H1 (cell line): ENCODE data around the gene CCR3. TPM values are rescaled to one million over a fixed set of nuclear protein-coding genes. Genes with fewer than 3 reads are reported as not detected.

Experiments
- EP300 ChIP-seq, 2 experiments: IDR thresholded peaks; 1 replicate in 1 of 2; 2 replicates in 1 of 2; pipeline ENCODE4 v1.6.1; 2011 to 2012; ENCODE audit warnings: low read depth in 2 of 2, low read length in 2 of 2, mild to moderate bottlenecking in 2 of 2, borderline replicate concordance in 1 of 2, inconsistent platforms in 1 of 2, moderate library complexity in 1 of 2
- JUN ChIP-seq: IDR thresholded peaks from 2 replicates; pipeline ENCODE4 v1.6.1; 2011; ENCODE audit warnings: low read depth, mild to moderate bottlenecking, improper control_type of control experiment, low read length
- KDM1A ChIP-seq: fragments of 200-600, 300-600 bp; sonication (generic); IDR thresholded peaks from 2 replicates; pipeline ENCODE4 v1.7.1; 2016; ENCODE audit warnings: mild to moderate bottlenecking, low read length, borderline replicate concordance
- KDM5A ChIP-seq: fragments of 200-600 bp; IDR thresholded peaks from 2 replicates; pipeline ENCODE4 v1.7.1; 2012; ENCODE audit warnings: mild to moderate bottlenecking, low read length, inconsistent platforms, mixed read lengths
- RNF2 ChIP-seq: fragments of 200-900, 300-1000 bp; sonication (generic); IDR thresholded peaks from 2 replicates; pipeline ENCODE4 v1.7.1; 2016; ENCODE audit warnings: borderline replicate concordance, low read depth, mild to moderate bottlenecking, antibody characterized with exemption, low read length; ENCODE audit not compliant: poor library complexity, severe bottlenecking; ENCODE audit errors: missing control alignments
- polyA plus RNA-seq, 7 experiments: library from polyadenylated mRNA; depleted of rRNA in 3 of 7; stranded (reverse) in 5 of 7; unstranded in 2 of 7; fragments of >200 nt in 5 of 7; fragments of 200-250 nt in 2 of 7; gene quantifications; 1 replicate in 5 of 7; 2 replicates in 1 of 7; 4 replicates in 1 of 7; pipeline versions ENCODE4 v1.2.1 to v1.2.3, GENCODE V29; 2011 to 2013; ENCODE audit warnings: missing spikeins in 2 of 7, mixed read lengths in 2 of 7
- total RNA-seq: library from RNA; stranded (reverse); fragmentation: NEBNext Ultra II Directional; extraction: Animal tissue kit (Norgen Biotek cat#: 25700); gene quantifications from 2 replicates; pipeline ENCODE4 v1.2.1, GENCODE V29; 2021
- TF ChIP-seq, protein P1 (sequence below), 3 experiments: IDR thresholded peaks; 1 replicate in 2 of 3; 2 replicates in 1 of 3; pipeline versions ENCODE4 v1.5.1 to v1.6.1; 2011; ENCODE audit warnings: low read length in 3 of 3, mild to moderate bottlenecking in 3 of 3, inconsistent platforms in 2 of 3, low read depth in 1 of 3, moderate library complexity in 1 of 3; ENCODE audit not compliant: insufficient read depth in 1 of 3; ENCODE audit errors: control extremely low read depth in 1 of 3

The CCR3 gene
- total and polyA plus RNA-seq, 2 of the 8 experiments (the other 6 are each of a cell fraction or from before 2014, with no cell fraction given) = not detected

GRCh38 chr3:46222435-46223161, 19.7 kb upstream of the CCR3 start (continued):
- TF ChIP-seq JUN (no peak), EP300 (IDR thresholded peaks at IDR 0.05; ENCODE audit: borderline replicate concordance in 1 of 2, low read depth in 2 of 2, low read length in 2 of 2) (no peak), KDM1A (no peak), RNF2 (no peak), KDM5A (no peak)
- TF ChIP-seq, protein P1, sequence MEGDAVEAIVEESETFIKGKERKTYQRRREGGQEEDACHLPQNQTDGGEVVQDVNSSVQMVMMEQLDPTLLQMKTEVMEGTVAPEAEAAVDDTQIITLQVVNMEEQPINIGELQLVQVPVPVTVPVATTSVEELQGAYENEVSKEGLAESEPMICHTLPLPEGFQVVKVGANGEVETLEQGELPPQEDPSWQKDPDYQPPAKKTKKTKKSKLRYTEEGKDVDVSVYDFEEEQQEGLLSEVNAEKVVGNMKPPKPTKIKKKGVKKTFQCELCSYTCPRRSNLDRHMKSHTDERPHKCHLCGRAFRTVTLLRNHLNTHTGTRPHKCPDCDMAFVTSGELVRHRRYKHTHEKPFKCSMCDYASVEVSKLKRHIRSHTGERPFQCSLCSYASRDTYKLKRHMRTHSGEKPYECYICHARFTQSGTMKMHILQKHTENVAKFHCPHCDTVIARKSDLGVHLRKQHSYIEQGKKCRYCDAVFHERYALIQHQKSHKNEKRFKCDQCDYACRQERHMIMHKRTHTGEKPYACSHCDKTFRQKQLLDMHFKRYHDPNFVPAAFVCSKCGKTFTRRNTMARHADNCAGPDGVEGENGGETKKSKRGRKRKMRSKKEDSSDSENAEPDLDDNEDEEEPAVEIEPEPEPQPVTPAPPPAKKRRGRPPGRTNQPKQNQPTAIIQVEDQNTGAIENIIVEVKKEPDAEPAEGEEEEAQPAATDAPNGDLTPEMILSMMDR (IDR thresholded peaks at IDR 0.05; ENCODE audit: control extremely low read depth in 1 of 3, insufficient read depth in 1 of 3, low read depth in 1 of 3, low read length in 3 of 3) = no peak
